H54 (cell line): ENCODE data around the gene ZEB1.

ENCODE experiments used
- DNase-seq: peaks from one replicate; pipeline ENCODE4 v3.0.0; 2011; ENCODE audit warnings: low spot score, mixed read lengths; ENCODE audit not compliant: insufficient read length
- FAIRE-seq: peaks from 3 replicates; lab custom pipeline; 2011; peaks lifted over from hg19 to GRCh38; lab: Jason Lieb, UNC
- POLR2A ChIP-seq: IDR thresholded peaks from 2 replicates; pipeline ENCODE4 v1.6.1; 2011; ENCODE audit warnings: low read depth, mild to moderate bottlenecking, low read length

Gene ZEB1

DNA sequence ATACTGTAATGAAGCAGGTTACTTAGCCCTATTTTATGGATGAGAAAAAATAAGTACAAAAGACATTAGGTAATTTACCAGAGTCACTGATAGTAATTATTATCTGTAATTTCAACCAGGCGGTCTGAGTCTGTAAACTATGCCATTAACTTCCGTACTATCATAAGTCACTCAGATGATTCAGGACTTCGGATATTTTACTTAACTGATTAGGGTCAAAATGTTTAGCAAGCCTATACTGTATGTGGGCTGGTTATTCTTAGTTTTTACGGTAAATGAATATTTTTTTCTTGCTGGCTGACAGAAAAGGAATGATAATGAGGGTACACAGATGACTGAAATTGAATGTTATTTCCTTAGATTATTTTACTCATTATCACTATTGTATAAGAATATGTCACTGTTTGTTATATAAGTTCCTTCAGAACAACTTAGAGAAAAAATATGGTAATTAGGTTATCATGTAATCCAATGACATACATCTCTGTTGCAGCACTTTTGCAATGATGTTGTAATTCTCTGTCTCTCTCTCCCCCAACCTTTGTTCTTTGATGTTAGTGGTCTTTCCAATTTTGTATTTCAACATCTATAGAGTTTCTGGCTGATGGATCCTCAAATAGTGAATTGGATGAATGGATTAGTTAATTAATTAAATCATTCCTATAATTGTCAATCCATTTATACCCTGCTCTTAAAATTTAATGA, 165.6 kb downstream of the ZEB1 start:
- FAIRE-seq (peak; percentile 15), DNase-seq (no peak)
- no peak for TF ChIP-seq POLR2A

GRCh38 chr10:31490858-31491504, 172.0 kb downstream of the ZEB1 start:
- no peak for DNase-seq
- no peak for TF ChIP-seq POLR2A
- peak; percentile 71 for FAIRE-seq

- no peak for TF ChIP-seq POLR2A
- DNase-seq: no peak
- FAIRE-seq: no peak
These were observed 188.4 kb downstream of the ZEB1 start for GRCh38 chr10:31507427-31507826.

GRCh38 chr10:31508234-31508633, 189.2 kb downstream of the ZEB1 start:
- FAIRE-seq (no peak), DNase-seq (no peak)
- TF ChIP-seq POLR2A: no peak

GRCh38 chr10:31508882-31509281, 189.9 kb downstream of the ZEB1 start:
- DNase-seq (no peak), FAIRE-seq (no peak)
- TF ChIP-seq POLR2A: no peak

DNA sequence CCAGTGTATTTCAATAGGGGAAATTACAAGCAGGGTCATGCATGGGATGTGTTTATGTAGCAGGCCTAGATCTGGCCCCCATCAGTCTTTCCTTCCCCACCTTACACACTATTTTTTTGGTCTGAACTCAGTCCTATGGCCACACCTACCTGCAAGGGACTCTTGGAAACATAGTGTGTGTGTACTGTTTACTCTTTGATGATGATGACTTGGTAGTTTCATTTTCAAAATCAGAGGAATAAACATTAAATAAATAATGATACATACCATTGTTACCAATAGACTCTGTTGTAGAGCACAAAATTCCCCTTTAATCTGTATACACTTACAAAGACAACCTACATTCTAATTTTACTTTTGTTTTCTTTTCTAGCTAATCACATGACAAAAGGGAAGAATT, 191.0 kb downstream of the ZEB1 start:
- TF ChIP-seq POLR2A: no peak
- DNase-seq: no peak
- FAIRE-seq: no peak

- DNase-seq (no peak), FAIRE-seq (no peak)
- TF ChIP-seq POLR2A: no peak
These were observed 196.1 kb downstream of the ZEB1 start for GRCh38 chr10:31515116-31515515.

- FAIRE-seq: peak; percentile 53
- DNase-seq: no peak
- no peak for TF ChIP-seq POLR2A
These were observed 196.9 kb downstream of the ZEB1 start for GRCh38 chr10:31515819-31516402.

DNA sequence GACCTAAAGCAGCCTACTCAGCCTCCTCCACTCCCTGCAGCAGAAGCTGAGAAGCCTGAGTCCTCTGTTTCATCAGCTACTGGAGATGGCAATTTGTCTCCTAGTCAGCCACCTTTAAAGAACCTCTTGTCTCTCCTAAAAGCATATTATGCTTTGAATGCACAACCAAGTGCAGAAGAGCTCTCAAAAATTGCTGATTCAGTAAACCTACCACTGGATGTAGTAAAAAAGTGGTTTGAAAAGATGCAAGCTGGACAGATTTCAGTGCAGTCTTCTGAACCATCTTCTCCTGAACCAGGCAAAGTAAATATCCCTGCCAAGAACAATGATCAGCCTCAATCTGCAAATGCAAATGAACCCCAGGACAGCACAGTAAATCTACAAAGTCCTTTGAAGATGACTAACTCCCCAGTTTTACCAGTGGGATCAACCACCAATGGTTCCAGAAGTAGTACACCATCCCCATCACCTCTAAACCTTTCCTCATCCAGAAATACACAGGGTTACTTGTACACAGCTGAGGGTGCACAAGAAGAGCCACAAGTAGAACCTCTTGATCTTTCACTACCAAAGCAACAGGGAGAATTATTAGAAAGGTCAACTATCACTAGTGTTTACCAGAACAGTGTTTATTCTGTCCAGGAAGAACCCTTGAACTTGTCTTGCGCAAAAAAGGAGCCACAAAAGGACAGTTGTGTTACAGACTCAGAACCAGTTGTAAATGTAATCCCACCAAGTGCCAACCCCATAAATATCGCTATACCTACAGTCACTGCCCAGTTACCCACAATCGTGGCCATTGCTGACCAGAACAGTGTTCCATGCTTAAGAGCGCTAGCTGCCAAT, 202.2 kb downstream of the ZEB1 start:
- DNase-seq: no peak
- FAIRE-seq: peak; percentile 33
- TF ChIP-seq POLR2A: no peak

- FAIRE-seq: no peak
- no peak for DNase-seq
- TF ChIP-seq POLR2A: no peak
These were observed 203.8 kb downstream of the ZEB1 start for GRCh38 chr10:31522820-31523219.

GRCh38 chr10:31524460-31524859, 205.4 kb downstream of the ZEB1 start:
- DNase-seq (no peak), FAIRE-seq (no peak)
- no peak for TF ChIP-seq POLR2A

DNA sequence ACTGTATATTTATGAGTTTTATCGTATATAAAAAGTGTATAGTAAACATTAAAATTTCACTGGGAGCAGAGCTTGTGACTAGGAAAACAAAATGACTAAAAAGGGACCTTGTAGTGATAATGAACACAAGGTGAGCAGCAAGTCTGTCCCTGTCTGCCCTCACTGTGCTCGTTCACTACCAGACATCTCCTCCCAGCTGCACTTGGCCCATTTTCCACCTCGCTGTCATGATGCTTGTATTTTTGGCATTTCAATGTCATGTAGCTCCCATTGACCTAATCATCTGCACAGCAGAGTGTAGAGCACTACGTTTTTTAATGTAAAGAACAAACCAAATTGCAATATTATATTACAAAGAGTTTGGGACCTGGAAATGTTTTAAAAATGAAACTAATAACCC, 207.2 kb downstream of the ZEB1 start:
- FAIRE-seq (no peak), DNase-seq (no peak)
- TF ChIP-seq POLR2A: no peak

DNA sequence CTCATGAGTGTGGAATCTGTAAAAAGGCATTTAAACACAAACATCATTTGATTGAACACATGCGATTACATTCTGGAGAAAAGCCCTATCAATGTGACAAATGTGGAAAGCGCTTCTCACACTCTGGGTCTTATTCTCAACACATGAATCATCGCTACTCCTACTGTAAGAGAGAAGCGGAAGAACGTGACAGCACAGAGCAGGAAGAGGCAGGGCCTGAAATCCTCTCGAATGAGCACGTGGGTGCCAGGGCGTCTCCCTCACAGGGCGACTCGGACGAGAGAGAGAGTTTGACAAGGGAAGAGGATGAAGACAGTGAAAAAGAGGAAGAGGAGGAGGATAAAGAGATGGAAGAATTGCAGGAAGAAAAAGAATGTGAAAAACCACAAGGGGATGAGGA, 207.7 kb downstream of the ZEB1 start:
- no peak for DNase-seq

GRCh38 chr10:31528831-31529230, 209.8 kb downstream of the ZEB1 start:
- DNase-seq (no peak), FAIRE-seq (peak; percentile 43)
- TF ChIP-seq POLR2A: no peak

More for the DNA sequence above, 207.7 kb downstream of the ZEB1 start:
- no peak for TF ChIP-seq POLR2A
- FAIRE-seq: peak; percentile 48
